Activated CD4-positive, alpha-beta T cell treated with anti-CD3 and anti-CD28 coated beads, Interleukin-2, amount 10 ng/mL, durations not matched to agents 24 days and 14 days (primary cell): ENCODE results near the gene MTRF1L. TPM values are rescaled to one million over a fixed set of nuclear protein-coding genes. Genes with fewer than 3 reads are reported as not detected.
"Not testable (repeated sequence)": the region's sequence is repeated elsewhere in the genome, so short reads cannot be mapped to it uniquely, and the experiment has no call there.

Source experiments
- DNase-seq: peaks from one replicate; pipeline ENCODE4 v3.0.0; 2022
- H3K27ac Mint-ChIP-seq: one replicate; pipeline ENCODE4 v1.8.0; 2022; ENCODE audit warnings: mild to moderate bottlenecking, mixed read lengths
- H3K27me3 Mint-ChIP-seq: one replicate; pipeline ENCODE4 v1.8.0; 2022; ENCODE audit warnings: mixed read lengths
- H3K36me3 Mint-ChIP-seq: one replicate; pipeline ENCODE4 v1.8.0; 2022; ENCODE audit warnings: low read depth, mild to moderate bottlenecking, mixed read lengths
- H3K4me1 Mint-ChIP-seq: one replicate; pipeline ENCODE4 v1.8.0; 2021; ENCODE audit warnings: mixed read lengths
- H3K4me3 Mint-ChIP-seq: one replicate; pipeline ENCODE4 v1.8.0; 2022; ENCODE audit warnings: mild to moderate bottlenecking, moderate library complexity, mixed read lengths
- H3K9me3 Mint-ChIP-seq: one replicate; pipeline ENCODE4 v1.8.0; 2021; ENCODE audit warnings: mixed read lengths
- intact Hi-C: fragments of 100-400 bp; cut with micrococcal nuclease; formaldehyde crosslinking; loops from one replicate; pipeline ENCODE4 v1.15.1; 2023
- total RNA-seq: library from RNA; stranded (reverse); gene quantifications from 2 replicates; pipeline ENCODE4 v1.2.3, GENCODE V29; 2022

Gene MTRF1L
- total RNA-seq, 1 donor from 2014 or later, result 20.6 TPM

GRCh38 chr6:152975204-152975915, 27.1 kb downstream of the MTRF1L start:
- Mint-ChIP-seq H3K27me3 (no peaks in the 10 kb centered on the region), H3K9me3 (no peaks in the 10 kb centered on the region), H3K4me3 (peak overlapping the region; percentile 78), H3K27ac (peak overlapping the region; percentile 76), H3K36me3 (peaks cover 66% of the 10 kb centered on the region), H3K4me1 (peaks cover 55% of the 10 kb centered on the region)
- intact Hi-C loops, result no loop called here
- DNase-seq, result peak; percentile 73

- Mint-ChIP-seq H3K27ac (peak overlapping the region; percentile 20), H3K4me1 (peaks cover 45% of the 10 kb centered on the region), H3K4me3 (peak overlapping the region; percentile 51), H3K27me3 (no peaks in the 10 kb centered on the region), H3K36me3 (peaks cover 73% of the 10 kb centered on the region), H3K9me3 (peaks cover 3% of the 10 kb centered on the region)
- intact Hi-C loops, result loop anchor here (5.0 kb wide), 1 partner anchor 33 kb away; no protein-coding TSS in a partner anchor
- DNase-seq, result no peak
Observed at GRCh38 chr6:152973916-152974315, 28.6 kb downstream of the MTRF1L start.

- Mint-ChIP-seq H3K27ac (no peak overlapping the region), H3K4me1 (peaks cover 10% of the 10 kb centered on the region), H3K4me3 (no peak overlapping the region), H3K27me3 (peaks cover 11% of the 10 kb centered on the region), H3K36me3 (peaks cover 56% of the 10 kb centered on the region), H3K9me3 (peaks cover 14% of the 10 kb centered on the region)
- peak; percentile 39 for DNase-seq
- intact Hi-C loops, result loop anchor here (5.0 kb wide), 1 partner anchor 37 kb away; no protein-coding TSS in a partner anchor
Observed at GRCh38 chr6:152969688-152970418, 32.7 kb downstream of the MTRF1L start.

DNA sequence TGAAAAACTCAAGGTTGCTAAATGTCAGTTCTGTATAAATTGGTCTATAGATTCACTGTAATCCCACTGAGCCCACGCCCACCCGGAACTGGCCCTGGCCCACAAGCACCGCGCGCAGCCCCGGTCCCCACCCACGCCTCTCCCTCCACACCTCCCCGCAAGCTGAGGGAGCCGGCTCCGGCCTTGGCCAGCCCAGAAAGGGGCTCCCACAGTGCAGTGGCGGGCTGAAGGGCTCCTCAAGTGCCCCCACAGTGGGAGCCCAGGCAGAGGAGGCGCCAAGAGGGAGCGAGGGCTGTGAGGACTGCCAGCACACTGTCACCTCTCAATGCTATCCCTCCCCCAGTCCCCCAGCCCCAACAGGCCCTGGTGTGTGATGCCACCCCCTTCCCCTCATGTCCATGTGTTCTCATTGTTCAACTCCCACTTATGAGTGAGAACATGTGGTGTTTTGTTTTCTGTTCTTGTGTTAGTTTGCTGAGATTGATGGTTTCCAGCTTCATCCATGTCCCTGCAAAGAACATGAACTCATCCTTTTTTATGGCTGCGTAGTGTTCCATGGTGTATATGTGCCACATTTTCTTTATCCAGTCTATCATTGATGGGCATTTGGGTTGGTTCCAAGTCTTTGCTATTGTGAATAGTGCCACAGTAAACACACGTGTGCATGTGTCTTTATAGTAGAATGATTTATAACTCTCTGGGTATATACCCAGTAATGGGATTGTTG, 36.2 kb downstream of the MTRF1L start:
- intact Hi-C loops, H3K27ac Mint-ChIP-seq, H3K4me1 Mint-ChIP-seq, H3K4me3 Mint-ChIP-seq: not testable (repeated sequence)
- peaks cover 33% of the 10 kb centered on the region for H3K27me3 Mint-ChIP-seq
- H3K9me3 Mint-ChIP-seq, result peaks cover 14% of the 10 kb centered on the region
- peak; percentile 45 for DNase-seq
- H3K36me3 Mint-ChIP-seq, result peaks cover 26% of the 10 kb centered on the region

DNA sequence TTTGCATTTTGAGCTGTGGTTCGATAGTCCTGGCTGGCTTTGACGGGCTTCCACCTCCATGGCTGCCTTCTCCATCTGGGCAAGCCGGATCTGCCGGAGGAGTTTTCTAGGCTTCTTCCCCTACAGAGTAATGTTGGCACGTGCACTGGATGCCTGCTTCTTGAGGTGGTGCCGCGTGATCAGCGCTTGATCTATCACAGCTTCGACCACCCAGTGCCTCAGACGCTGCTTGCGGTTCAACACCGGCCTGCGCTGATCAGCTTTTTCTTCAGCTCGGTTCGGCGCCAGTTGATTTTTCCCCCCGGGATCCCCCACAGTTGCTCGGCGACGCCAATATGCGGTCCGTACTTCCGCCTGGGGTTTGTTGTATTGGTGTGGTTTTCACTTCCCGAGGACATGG, 43.2 kb downstream of the MTRF1L start:
- no peak overlapping the region for H3K4me3 Mint-ChIP-seq
- H3K27ac Mint-ChIP-seq, result no peak overlapping the region
- intact Hi-C loops, result no loop called here

DNA sequence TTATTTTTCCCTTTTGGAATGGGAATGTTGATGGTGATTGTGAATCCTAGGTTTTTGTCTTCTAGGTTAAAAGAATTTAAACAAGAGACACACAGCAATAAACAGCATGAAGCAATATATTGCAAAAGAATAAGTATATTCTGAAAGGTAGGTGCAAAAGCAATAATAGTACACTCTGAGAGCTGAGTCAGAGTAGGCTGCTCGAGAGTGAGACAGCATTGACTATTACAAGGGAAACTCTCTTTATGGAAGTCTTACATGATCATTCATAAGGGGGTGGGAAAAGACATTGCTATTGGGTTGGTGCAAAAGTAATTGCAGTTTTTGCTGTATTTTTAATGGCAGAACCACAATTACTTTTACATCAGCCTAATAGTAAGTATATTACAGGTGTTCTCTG, 44.7 kb downstream of the MTRF1L start:
- peaks cover 20% of the 10 kb centered on the region for H3K27me3 Mint-ChIP-seq
- no peak overlapping the region for H3K27ac Mint-ChIP-seq
- no peaks in the 10 kb centered on the region for H3K36me3 Mint-ChIP-seq
- no peaks in the 10 kb centered on the region for H3K9me3 Mint-ChIP-seq
- no peak overlapping the region for H3K4me3 Mint-ChIP-seq
- H3K4me1 Mint-ChIP-seq, result no peaks in the 10 kb centered on the region
- DNase-seq, result no peak
- intact Hi-C loops, result no loop called here

More for the DNA sequence above, 43.2 kb downstream of the MTRF1L start:
- no peaks in the 10 kb centered on the region for H3K4me1 Mint-ChIP-seq
- DNase-seq, result peak; percentile 42
- H3K36me3 Mint-ChIP-seq, result no peaks in the 10 kb centered on the region
- H3K9me3 Mint-ChIP-seq, result no peaks in the 10 kb centered on the region
- peaks cover 23% of the 10 kb centered on the region for H3K27me3 Mint-ChIP-seq

GRCh38 chr6:152954443-152954842, 48.1 kb downstream of the MTRF1L start:
- peaks cover 3% of the 10 kb centered on the region for H3K27me3 Mint-ChIP-seq
- no peaks in the 10 kb centered on the region for H3K9me3 Mint-ChIP-seq
- peaks cover 2% of the 10 kb centered on the region for H3K4me1 Mint-ChIP-seq
- no peak overlapping the region for H3K27ac Mint-ChIP-seq
- no peak overlapping the region for H3K4me3 Mint-ChIP-seq
- intact Hi-C loops, result no loop called here
- H3K36me3 Mint-ChIP-seq, result no peaks in the 10 kb centered on the region
- DNase-seq, result no peak

- Mint-ChIP-seq H3K4me1 (peaks cover 6% of the 10 kb centered on the region), H3K27ac (no peak overlapping the region), H3K36me3 (no peaks in the 10 kb centered on the region), H3K4me3 (no peak overlapping the region), H3K9me3 (no peaks in the 10 kb centered on the region), H3K27me3 (peaks cover 10% of the 10 kb centered on the region)
- DNase-seq, result no peak
- intact Hi-C loops, result loop anchor here (2.0 kb wide), 1 partner anchor 72 kb away; no protein-coding TSS in a partner anchor
Observed at GRCh38 chr6:152952866-152953509, 49.5 kb downstream of the MTRF1L start.

DNA sequence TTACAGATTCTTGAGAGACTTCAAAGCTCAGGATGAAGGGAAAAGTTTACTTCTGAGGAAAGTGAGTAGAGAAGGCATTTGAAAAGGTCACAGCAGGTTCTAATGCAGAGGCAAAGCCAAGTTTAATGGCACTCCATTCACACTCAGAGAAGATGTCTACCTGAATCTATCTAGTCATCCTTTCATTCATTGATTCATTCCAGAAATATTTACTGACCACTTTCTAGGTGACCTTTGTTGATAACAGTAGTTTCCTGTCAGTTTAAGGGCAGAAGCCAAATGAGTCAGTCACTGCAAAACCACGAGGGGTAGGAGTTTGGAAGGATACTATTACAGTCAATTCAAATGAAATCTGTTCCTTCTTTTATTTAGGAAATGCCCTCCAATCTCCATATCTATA, 50.5 kb downstream of the MTRF1L start:
- DNase-seq, result no peak
- Mint-ChIP-seq H3K4me1 (peaks cover 8% of the 10 kb centered on the region), H3K36me3 (no peaks in the 10 kb centered on the region), H3K27me3 (peaks cover 17% of the 10 kb centered on the region), H3K9me3 (no peaks in the 10 kb centered on the region), H3K4me3 (no peak overlapping the region), H3K27ac (no peak overlapping the region)
- intact Hi-C loops, result loop anchor here (2.0 kb wide), 1 partner anchor 73 kb away; no protein-coding TSS in a partner anchor

- intact Hi-C loops, result no loop called here
- Mint-ChIP-seq H3K9me3 (no peaks in the 10 kb centered on the region), H3K36me3 (no peaks in the 10 kb centered on the region), H3K27me3 (peaks cover 24% of the 10 kb centered on the region), H3K27ac (no peak overlapping the region), H3K4me1 (peaks cover 8% of the 10 kb centered on the region), H3K4me3 (no peak overlapping the region)
- DNase-seq, result no peak
Observed at GRCh38 chr6:152950240-152950639, 52.3 kb downstream of the MTRF1L start.

DNA sequence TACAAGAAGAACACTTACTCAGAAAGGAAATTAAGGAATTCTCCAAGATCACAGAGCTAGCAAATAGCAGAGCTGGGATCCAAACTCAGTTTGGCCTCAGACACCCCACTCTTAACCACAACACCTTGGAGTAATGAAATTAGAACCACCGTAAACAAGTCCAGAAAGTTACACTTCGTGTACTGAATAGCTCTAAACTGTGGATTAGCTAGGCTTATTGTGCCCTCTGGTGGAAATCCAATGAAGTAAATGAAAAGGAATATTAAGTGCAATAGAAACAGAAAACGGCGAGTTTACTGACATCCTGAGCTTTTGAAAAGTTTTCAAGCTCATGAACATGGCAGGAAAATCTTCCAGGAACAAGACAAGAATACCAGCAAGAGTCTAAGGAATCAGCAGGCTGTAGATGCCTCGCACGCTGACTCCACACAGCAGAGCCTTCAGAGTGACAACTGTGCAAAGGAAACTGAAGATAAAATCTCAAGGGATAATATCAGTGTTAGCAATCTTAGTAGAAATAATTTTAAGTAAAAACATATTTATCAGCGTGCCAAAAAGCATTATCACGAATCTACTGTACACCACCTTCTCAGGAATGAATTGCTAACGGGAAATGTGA, 54.2 kb downstream of the MTRF1L start:
- intact Hi-C loops, result loop anchor here (1.0 to 5.0 kb wide), 2 partner anchors 84 to 201 kb away; no protein-coding TSS in a partner anchor
- Mint-ChIP-seq H3K4me3 (no peak overlapping the region), H3K9me3 (no peaks in the 10 kb centered on the region), H3K4me1 (peaks cover 8% of the 10 kb centered on the region), H3K36me3 (no peaks in the 10 kb centered on the region), H3K27ac (no peak overlapping the region), H3K27me3 (peaks cover 31% of the 10 kb centered on the region)
- DNase-seq, result peak; percentile 65

DNA sequence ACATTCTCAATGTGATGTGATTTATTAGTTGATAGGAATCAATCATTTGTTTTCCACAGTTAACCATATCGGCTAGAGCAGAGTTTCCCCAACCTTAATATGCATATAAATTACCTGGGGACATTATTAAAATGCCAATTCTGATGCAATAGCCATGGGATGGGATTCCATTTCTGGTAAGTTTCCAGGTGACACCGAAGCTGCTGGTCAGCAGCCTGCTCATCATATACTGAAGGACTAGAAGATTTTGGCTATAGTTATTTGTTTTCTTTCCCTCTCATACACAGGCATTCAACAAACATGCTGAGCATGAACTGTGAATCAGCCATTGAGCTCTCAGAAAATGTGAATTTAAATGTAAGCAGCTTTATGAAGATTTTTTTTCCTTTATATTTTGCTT, 55.5 kb downstream of the MTRF1L start:
- Mint-ChIP-seq H3K36me3 (no peaks in the 10 kb centered on the region), H3K9me3 (no peaks in the 10 kb centered on the region), H3K4me3 (no peak overlapping the region), H3K4me1 (peaks cover 6% of the 10 kb centered on the region), H3K27me3 (peaks cover 36% of the 10 kb centered on the region), H3K27ac (no peak overlapping the region)
- no peak for DNase-seq
- intact Hi-C loops, result loop anchor here (5.0 kb wide), 1 partner anchor 200 kb away; no protein-coding TSS in a partner anchor

DNA sequence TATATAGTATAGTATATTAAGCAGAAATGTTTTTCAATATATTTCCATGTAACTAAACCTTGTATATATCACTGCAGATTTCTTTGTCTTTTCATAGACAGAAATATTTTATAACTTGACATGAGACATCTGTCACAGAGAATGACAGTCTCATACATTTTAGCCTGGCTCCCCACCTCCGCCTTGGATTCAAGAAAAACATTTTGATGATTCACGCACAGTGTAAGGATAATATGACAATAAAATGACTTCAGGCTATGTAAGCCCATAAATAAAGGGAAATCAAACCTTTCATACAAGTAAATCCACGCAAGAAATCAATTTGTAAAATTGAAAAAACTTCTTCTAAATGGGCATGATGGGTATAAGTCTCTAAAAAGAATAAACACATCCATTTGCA, 56.0 kb downstream of the MTRF1L start:
- DNase-seq, result no peak
- no peak overlapping the region for H3K4me3 Mint-ChIP-seq
- no peaks in the 10 kb centered on the region for H3K9me3 Mint-ChIP-seq
- intact Hi-C loops, result loop anchor here (5.0 kb wide), 1 partner anchor 199 kb away; no protein-coding TSS in a partner anchor
- H3K27ac Mint-ChIP-seq, result no peak overlapping the region
- H3K4me1 Mint-ChIP-seq, result peaks cover 6% of the 10 kb centered on the region
- peaks cover 34% of the 10 kb centered on the region for H3K27me3 Mint-ChIP-seq
- H3K36me3 Mint-ChIP-seq, result no peaks in the 10 kb centered on the region
